HepG2 (cell line): Measurements from ENCODE around the gene BCAS3. TPM values are rescaled to one million over a fixed set of nuclear protein-coding genes. Genes with fewer than 3 reads are reported as not detected.

ENCODE experiments used
- CBFB ChIP-seq: sonication (generic); formaldehyde crosslinking; IDR thresholded peaks from 2 replicates; pipeline ENCODE4 v1.4.0; 2020; ENCODE audit warnings: missing genetic modification reagents
- CBX5 ChIP-seq: sonication (generic); formaldehyde crosslinking; IDR thresholded peaks from 2 replicates; pipeline ENCODE4 v1.4.0; 2020; ENCODE audit warnings: missing genetic modification reagents, borderline replicate concordance
- ELF4 ChIP-seq: sonication (generic); formaldehyde crosslinking; IDR thresholded peaks from 2 replicates; pipeline ENCODE4 v1.5.0; 2020; ENCODE audit warnings: missing genetic modification reagents, mild to moderate bottlenecking, moderate library complexity, borderline replicate concordance
- GATA4 ChIP-seq: sonication (generic); IDR thresholded peaks from 2 replicates; pipeline ENCODE4 v1.6.1; 2016; ENCODE audit warnings: antibody characterized with exemption, low read depth, borderline replicate concordance
- HDAC1 ChIP-seq: sonication (generic); formaldehyde crosslinking; IDR thresholded peaks from 2 replicates; pipeline ENCODE4 v1.5.1; 2020; ENCODE audit warnings: mild to moderate bottlenecking, missing genetic modification reagents
- JARID2 ChIP-seq: sonication (generic); formaldehyde crosslinking; IDR thresholded peaks from 2 replicates; pipeline ENCODE4 v1.8.1; 2023; ENCODE audit warnings: missing genetic modification reagents, inconsistent platforms; ENCODE audit not compliant: insufficient replicate concordance
- NCOR1 ChIP-seq: fragments of 200-600 bp; sonication (generic); IDR thresholded peaks from 2 replicates; pipeline ENCODE4 v1.7.0; 2017; ENCODE audit warnings: antibody characterized with exemption, low read length, borderline replicate concordance
- NFIC ChIP-seq: IDR thresholded peaks from 2 replicates; pipeline ENCODE4 v1.6.1; 2012; ENCODE audit warnings: mild to moderate bottlenecking, low read length, inconsistent platforms
- PAF1 ChIP-seq: IDR thresholded peaks from 2 replicates; pipeline ENCODE4 v1.6.1; 2016; ENCODE audit warnings: missing genetic modification reagents, missing compliant biosample characterization
- RARG ChIP-seq: sonication (generic); formaldehyde crosslinking; IDR thresholded peaks from 2 replicates; pipeline ENCODE4 v1.4.0; 2020; ENCODE audit warnings: low read depth, mild to moderate bottlenecking, missing genetic modification reagents
- SALL1 ChIP-seq: sonication (generic); formaldehyde crosslinking; IDR thresholded peaks from 2 replicates; pipeline ENCODE4 v1.8.0; 2022; ENCODE audit warnings: mild to moderate bottlenecking, missing genetic modification reagents
- SKI ChIP-seq: fragments of 450-650 bp; IDR thresholded peaks from one replicate; pipeline ENCODE4 v1.6.1; 2018; ENCODE audit warnings: mild to moderate bottlenecking; ENCODE audit not compliant: partially characterized antibody
- SRSF4 ChIP-seq: fragments of 200-400 bp; formaldehyde crosslinking; IDR thresholded peaks from one replicate; pipeline ENCODE4 v1.6.1; 2018; ENCODE audit warnings: mild to moderate bottlenecking, low read depth, low read length, moderate library complexity; ENCODE audit not compliant: poor library complexity, severe bottlenecking
- TSC22D2 ChIP-seq: sonication (generic); formaldehyde crosslinking; IDR thresholded peaks from 2 replicates; pipeline ENCODE4 v1.5.1; 2020; ENCODE audit warnings: missing genetic modification reagents, mild to moderate bottlenecking, borderline replicate concordance
- ZBTB38 ChIP-seq: sonication (generic); formaldehyde crosslinking; IDR thresholded peaks from 2 replicates; pipeline ENCODE4 v1.5.1; 2020; ENCODE audit warnings: mild to moderate bottlenecking, missing genetic modification reagents
- ZNF101 ChIP-seq: sonication (generic); formaldehyde crosslinking; IDR thresholded peaks from 2 replicates; pipeline ENCODE4 v1.4.0; 2020; ENCODE audit warnings: mild to moderate bottlenecking, low read depth, missing genetic modification reagents, borderline replicate concordance
- ZNF253 ChIP-seq: sonication (generic); formaldehyde crosslinking; IDR thresholded peaks from 2 replicates; pipeline ENCODE4 v1.8.0; 2022; ENCODE audit warnings: mild to moderate bottlenecking, missing genetic modification reagents, borderline replicate concordance
- ZNF337 ChIP-seq: sonication (generic); formaldehyde crosslinking; IDR thresholded peaks from 2 replicates; pipeline ENCODE4 v1.5.1; 2020; ENCODE audit warnings: missing genetic modification reagents, low read depth, mild to moderate bottlenecking, borderline replicate concordance
- ZNF446 ChIP-seq: sonication (generic); formaldehyde crosslinking; IDR thresholded peaks from 2 replicates; pipeline ENCODE4 v1.5.0; 2020; ENCODE audit warnings: mild to moderate bottlenecking, missing genetic modification reagents
- ZNF564 ChIP-seq: sonication (generic); formaldehyde crosslinking; IDR thresholded peaks from 2 replicates; pipeline ENCODE4 v1.8.1; 2023; ENCODE audit warnings: mild to moderate bottlenecking, missing genetic modification reagents
- ZNF605 ChIP-seq: sonication (generic); formaldehyde crosslinking; IDR thresholded peaks from 2 replicates; pipeline ENCODE4 v1.8.0; 2022; ENCODE audit warnings: mild to moderate bottlenecking, missing genetic modification reagents
- ZNF703 ChIP-seq: sonication (generic); formaldehyde crosslinking; IDR thresholded peaks from 2 replicates; pipeline ENCODE4 v1.5.1; 2020; ENCODE audit warnings: missing genetic modification reagents, mild to moderate bottlenecking, moderate library complexity, borderline replicate concordance
- ZNF709 ChIP-seq: sonication (generic); formaldehyde crosslinking; IDR thresholded peaks from 2 replicates; pipeline ENCODE4 v1.5.0; 2020; ENCODE audit warnings: mild to moderate bottlenecking, missing genetic modification reagents
- ZNF749 ChIP-seq: sonication (generic); formaldehyde crosslinking; IDR thresholded peaks from 2 replicates; pipeline ENCODE4 v1.8.0; 2022; ENCODE audit warnings: mild to moderate bottlenecking, missing genetic modification reagents, moderate library complexity, borderline replicate concordance
- ZNF775 ChIP-seq: sonication (generic); formaldehyde crosslinking; IDR thresholded peaks from 2 replicates; pipeline ENCODE4 v1.4.0; 2020; ENCODE audit warnings: missing genetic modification reagents, mild to moderate bottlenecking, moderate library complexity, borderline replicate concordance
- polyA plus RNA-seq, 8 experiments: library from polyadenylated mRNA; depleted of rRNA in 3 of 8; stranded (reverse) in 7 of 8; unstranded in 1 of 8; fragments of >200 nt; fragmentation: Illumina TruSeq in 4 of 8; extraction: Trizol in 4 of 8; gene quantifications; 2 replicates each; pipeline versions ENCODE4 v1.2.1 to v1.2.3, GENCODE V29; 2011 to 2016; ENCODE audit warnings: low read depth in 4 of 8, missing spikeins in 1 of 8, mixed read lengths in 1 of 8; ENCODE audit not compliant: insufficient read depth in 1 of 8
- total RNA-seq, 5 experiments: library from RNA; depleted of rRNA; stranded (reverse); fragments of >200 nt; fragmentation: Illumina TruSeq; extraction: Trizol; gene quantifications; 2 replicates each; pipeline ENCODE4 v1.2.3, GENCODE V29; 2016; ENCODE audit warnings: low read depth in 1 of 5
- TF ChIP-seq, protein P1 (sequence below): sonication (generic); formaldehyde crosslinking; IDR thresholded peaks from 2 replicates; pipeline ENCODE4 v1.4.0; 2020; ENCODE audit warnings: missing genetic modification reagents

Gene BCAS3
- total and polyA plus RNA-seq, 2 of the 13 experiments (the other 11 are each of a cell fraction or from before 2014, with no cell fraction given), result 10.7 to 11.2 TPM

GRCh38 chr17:61366715-61367413 is 689.2 kb downstream of the BCAS3 start (continued):
- TF ChIP-seq SKI (peak; percentile 83), JARID2 (CRISPR knock-in tag) (no peak), ZNF564 (CRISPR knock-in tag) (peak; percentile 86; the same call in 1 of the 2 replicates), ZNF253 (CRISPR knock-in tag) (no peak), HDAC1 (CRISPR knock-in tag) (peak; percentile 82), CBFB (CRISPR knock-in tag) (peak; percentile 40; the same call in 1 of the 2 replicates), ZNF749 (CRISPR knock-in tag) (peak; percentile 91), TSC22D2 (CRISPR knock-in tag) (peak; percentile 45; the same call in 1 of the 2 replicates), ZNF446 (CRISPR knock-in tag) (0 out of 2 replicates have a peak, but pooled peaks have one; percentile 41), ELF4 (CRISPR knock-in tag) (no peak), PAF1 (CRISPR knock-in tag) (no peak), ZNF337 (CRISPR knock-in tag) (0 out of 2 replicates have a peak, but pooled peaks have one; percentile 64), ZBTB38 (CRISPR knock-in tag) (no peak; the same call in 1 of the 2 replicates), GATA4 (peak; percentile 93; the same call in 1 of the 2 replicates), SALL1 (CRISPR knock-in tag) (peak; percentile 96), ZNF775 (CRISPR knock-in tag) (no peak), ZNF709 (CRISPR knock-in tag) (peak; percentile 83; the same call in 1 of the 2 replicates), ZNF703 (CRISPR knock-in tag) (peak; percentile 60; the same call in 1 of the 2 replicates), ZNF101 (no peak), ZNF605 (no peak), NCOR1 (peak; percentile 75; the same call in 1 of the 2 replicates), SRSF4 (no peak), RARG (no peak), NFIC (peak; percentile 72; the same call in 1 of the 2 replicates), CBX5 (CRISPR knock-in tag) (peak; percentile 89; the same call in 1 of the 2 replicates)
- TF ChIP-seq, protein P1, sequence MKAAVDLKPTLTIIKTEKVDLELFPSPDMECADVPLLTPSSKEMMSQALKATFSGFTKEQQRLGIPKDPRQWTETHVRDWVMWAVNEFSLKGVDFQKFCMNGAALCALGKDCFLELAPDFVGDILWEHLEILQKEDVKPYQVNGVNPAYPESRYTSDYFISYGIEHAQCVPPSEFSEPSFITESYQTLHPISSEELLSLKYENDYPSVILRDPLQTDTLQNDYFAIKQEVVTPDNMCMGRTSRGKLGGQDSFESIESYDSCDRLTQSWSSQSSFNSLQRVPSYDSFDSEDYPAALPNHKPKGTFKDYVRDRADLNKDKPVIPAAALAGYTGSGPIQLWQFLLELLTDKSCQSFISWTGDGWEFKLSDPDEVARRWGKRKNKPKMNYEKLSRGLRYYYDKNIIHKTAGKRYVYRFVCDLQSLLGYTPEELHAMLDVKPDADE (CRISPR knock-in tag), result no peak
